HG02571 (cell line): Measurements from ENCODE around the gene NFIC.
A peak's percentile ranks its signal among the peaks of the same experiment; 100 is the strongest.

ENCODE experiments used
- ATAC-seq: cut with Tn5 transposase; IDR thresholded peaks from one replicate; pipeline ENCODE4 v1.9.1; 2021; ENCODE audit warnings: mild to moderate bottlenecking, moderate library complexity; ENCODE audit not compliant: unreplicated experiment

The NFIC gene

GRCh38 chr19:3481241-3482090 is 115.1 kb downstream of the NFIC start:
- no peak for ATAC-seq

GRCh38 chr19:3482507-3483225 is 116.3 kb downstream of the NFIC start:
- no peak for ATAC-seq

GRCh38 chr19:3483226-3483628 is 116.8 kb downstream of the NFIC start, which contains the start of gene SMIM44:
Gene SMIM44, minus strand, starts transcription at chr19:3483441. Its CDS starts 38 bp downstream, at chr19:3483403.
- ATAC-seq, result no peak

- no peak for ATAC-seq
These were observed 125.2 kb downstream of the NFIC start for GRCh38 chr19:3491396-3492119.

- ATAC-seq, result no peak
These were observed 125.9 kb downstream of the NFIC start for GRCh38 chr19:3492131-3492839.

- ATAC-seq, result no peak
These were observed 126.5 kb downstream of the NFIC start for GRCh38 chr19:3492919-3493318.

GRCh38 chr19:3493651-3494050 is 127.3 kb downstream of the NFIC start:
- ATAC-seq, result no peak

GRCh38 chr19:3494051-3494450 is 127.7 kb downstream of the NFIC start:
- no peak for ATAC-seq

- ATAC-seq, result no peak
These were observed 128.2 kb downstream of the NFIC start for GRCh38 chr19:3494559-3494958.

- no peak for ATAC-seq
These were observed 130.2 kb downstream of the NFIC start for GRCh38 chr19:3496392-3497273.

GRCh38 chr19:3497757-3498520 is 131.6 kb downstream of the NFIC start:
- no peak for ATAC-seq

- ATAC-seq, result no peak
These were observed 133.5 kb downstream of the NFIC start for GRCh38 chr19:3499738-3500428.

- peak; percentile 69 for ATAC-seq
These were observed 134.2 kb downstream of the NFIC start, which contains the start of gene DOHH for GRCh38 chr19:3500429-3501101. Gene DOHH, minus strand, starts transcription at chr19:3500674. Its CDS starts 3,860 bp downstream, at chr19:3496814.

- no peak for ATAC-seq
These were observed 135.4 kb downstream of the NFIC start for GRCh38 chr19:3501780-3502179.

GRCh38 chr19:3503036-3503572 is 136.7 kb downstream of the NFIC start:
- ATAC-seq, result no peak

- no peak for ATAC-seq
These were observed 138.4 kb downstream of the NFIC start for GRCh38 chr19:3504735-3505134.

GRCh38 chr19:3505598-3506383 is 139.4 kb downstream of the NFIC start, which contains the start of gene FZR1:
Gene FZR1, plus strand, starts transcription at chr19:3506311. Its CDS starts 16,679 bp downstream, at chr19:3522990.
- ATAC-seq, result peak; percentile 78
